Jurkat, Clone E6-1 (cell line): Measurements from ENCODE around the gene SAMD7. TPM values are rescaled to one million over a fixed set of nuclear protein-coding genes. Genes with fewer than 3 reads are reported as not detected.

Experiments
- DNase-seq: peaks from one replicate; pipeline ENCODE4 v3.0.0-alpha.2; 2011; ENCODE audit warnings: low read depth, low spot score
- H3K4me3 ChIP-seq: 2 replicates; pipeline ENCODE4 v1.5.1; 2011; ENCODE audit warnings: mild to moderate bottlenecking, low read length, control low read depth, moderate library complexity
- polyA plus RNA-seq: library from polyadenylated mRNA; unstranded; fragments of >200 nt; gene quantifications from one replicate; pipeline ENCODE4 v1.2.1, GENCODE V29; 2012; ENCODE audit warnings: missing spikeins; ENCODE audit not compliant: insufficient read length, insufficient read depth

The SAMD7 gene, protein sequence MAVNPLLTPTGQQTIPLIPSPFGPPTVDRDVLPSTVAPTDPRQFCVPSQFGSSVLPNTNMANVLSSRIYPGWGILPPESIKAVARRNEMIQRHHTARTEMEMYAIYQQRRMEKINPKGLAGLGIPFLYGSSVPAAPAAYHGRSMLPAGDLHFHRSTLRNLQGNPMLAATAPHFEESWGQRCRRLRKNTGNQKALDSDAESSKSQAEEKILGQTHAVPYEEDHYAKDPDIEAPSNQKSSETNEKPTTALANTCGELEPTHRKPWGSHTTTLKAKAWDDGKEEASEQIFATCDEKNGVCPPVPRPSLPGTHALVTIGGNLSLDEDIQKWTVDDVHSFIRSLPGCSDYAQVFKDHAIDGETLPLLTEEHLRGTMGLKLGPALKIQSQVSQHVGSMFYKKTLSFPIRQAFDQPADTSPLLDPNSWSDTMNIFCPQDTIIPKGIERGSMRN
- not detected for polyA plus RNA-seq

DNA sequence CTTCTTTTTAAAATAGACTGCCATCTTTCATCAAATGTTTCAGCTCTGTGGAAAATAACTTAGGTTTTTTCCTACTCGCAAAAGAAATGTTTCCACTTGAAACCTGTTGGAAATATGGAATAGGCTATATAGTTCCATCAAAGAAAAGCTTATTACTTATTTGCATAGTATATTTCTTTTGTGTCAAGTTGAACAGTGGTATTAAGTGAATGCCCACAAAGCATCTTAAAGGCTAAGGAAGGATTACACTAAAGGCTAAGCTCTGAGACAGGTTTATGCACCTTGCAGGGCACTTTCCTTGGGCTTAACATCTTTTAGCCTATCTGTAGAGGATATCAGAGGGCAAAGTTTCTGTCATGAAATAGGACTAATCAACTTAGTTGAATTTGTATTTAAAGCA lies at the start of gene SAMD7:
Gene SAMD7 (plus strand): TSS at position 301 of the 400 bp plus-strand sequence. CDS start 7,927 bp downstream, outside the sequence.
- H3K4me3 ChIP-seq, result no peak within 1 kb of the TSS
- no peak for DNase-seq

DNA sequence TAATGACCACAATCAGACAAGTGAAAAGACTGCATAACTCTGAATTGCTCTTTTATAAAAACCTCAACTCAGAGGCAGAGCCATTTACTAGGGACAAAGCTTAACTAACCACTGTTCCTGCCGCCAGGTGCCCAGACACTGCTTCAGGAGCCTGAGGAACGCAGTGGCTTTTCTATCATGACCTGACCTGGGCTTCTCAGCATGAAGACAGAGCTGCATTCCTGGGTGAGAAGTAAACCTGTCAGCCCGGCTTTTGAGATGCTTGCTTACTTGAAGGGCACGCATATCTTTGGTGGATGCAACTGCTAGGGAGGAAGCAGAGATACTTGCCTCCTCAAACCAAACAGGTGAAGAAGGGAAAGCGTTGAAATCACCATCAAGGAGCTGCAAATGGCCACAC lies 49.5 kb upstream of the SAMD7 start:
- no peak overlapping the region for H3K4me3 ChIP-seq
- no peak for DNase-seq

DNA sequence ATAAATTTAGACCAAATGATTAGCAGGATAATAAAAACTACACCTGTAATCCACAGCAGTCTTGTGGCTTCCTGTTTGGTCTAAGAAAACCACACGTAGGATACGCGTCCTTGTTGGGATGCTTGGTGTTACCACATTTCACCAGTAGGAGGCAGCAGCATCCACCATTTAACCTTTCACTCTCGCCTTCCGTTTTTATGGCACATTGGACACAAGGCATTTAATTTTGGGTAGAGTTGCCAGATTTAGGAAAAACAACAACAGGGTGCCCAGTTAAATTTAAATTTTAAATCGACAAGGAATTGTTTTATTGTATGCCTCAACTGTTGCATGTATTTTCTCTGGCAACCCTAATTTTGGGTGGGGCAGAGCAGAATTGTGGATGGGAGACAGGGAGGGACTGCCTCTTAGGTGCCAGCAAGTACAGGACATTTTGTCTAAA lies 47.9 kb upstream of the SAMD7 start:
- peak; percentile 84 for DNase-seq
- no peak overlapping the region for H3K4me3 ChIP-seq

DNA sequence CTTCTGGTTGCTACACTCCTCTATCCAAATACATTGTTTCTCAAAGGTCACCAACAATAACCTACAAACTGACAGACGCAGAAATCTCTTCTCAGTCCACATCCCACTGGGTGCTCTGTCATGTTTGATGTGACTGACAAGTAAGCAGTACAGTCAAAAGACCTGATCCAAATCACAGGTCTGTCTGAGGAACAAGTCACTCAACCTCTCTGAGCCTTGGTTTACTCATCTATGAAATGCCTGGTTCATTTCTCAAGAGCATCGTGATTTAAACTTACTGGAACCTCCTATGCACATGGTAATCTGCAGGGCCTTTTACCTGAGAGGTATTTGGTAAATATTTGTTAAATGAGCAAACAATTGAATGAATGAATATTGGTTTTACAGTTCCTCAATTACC lies 47.1 kb upstream of the SAMD7 start:
- H3K4me3 ChIP-seq, result no peak overlapping the region

DNA sequence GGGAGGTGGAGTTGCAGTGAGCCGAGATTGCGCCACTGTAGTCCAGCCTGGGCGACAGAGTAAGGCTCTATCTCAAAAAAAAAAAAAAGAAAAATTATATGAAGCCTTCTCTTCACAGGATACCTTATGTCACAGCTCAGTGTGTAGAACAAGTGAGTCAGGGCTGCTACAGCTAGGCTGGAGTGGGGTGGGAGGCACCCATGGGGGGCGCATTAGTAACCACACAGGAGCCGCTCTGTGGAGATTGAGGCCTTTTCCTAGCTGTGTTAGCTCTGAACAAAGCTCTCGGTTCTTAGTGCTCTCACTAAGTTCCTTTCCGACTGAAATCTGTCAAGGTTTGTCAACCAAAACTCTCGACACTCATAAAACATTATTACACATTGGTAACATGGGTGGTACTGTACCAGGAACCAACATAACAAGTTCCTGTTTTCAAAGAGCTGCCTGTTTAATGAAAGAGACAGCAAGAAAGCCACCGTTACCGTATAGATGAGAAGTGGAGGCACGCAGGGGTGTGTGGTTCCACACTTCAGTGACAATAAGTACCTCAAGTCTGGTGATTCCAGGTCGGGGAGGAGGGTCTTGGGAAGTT lies 46.1 kb upstream of the SAMD7 start:
- H3K4me3 ChIP-seq, result no peak overlapping the region
- no peak for DNase-seq

More for the DNA sequence above, 47.1 kb upstream of the SAMD7 start:
- DNase-seq, result no peak

DNA sequence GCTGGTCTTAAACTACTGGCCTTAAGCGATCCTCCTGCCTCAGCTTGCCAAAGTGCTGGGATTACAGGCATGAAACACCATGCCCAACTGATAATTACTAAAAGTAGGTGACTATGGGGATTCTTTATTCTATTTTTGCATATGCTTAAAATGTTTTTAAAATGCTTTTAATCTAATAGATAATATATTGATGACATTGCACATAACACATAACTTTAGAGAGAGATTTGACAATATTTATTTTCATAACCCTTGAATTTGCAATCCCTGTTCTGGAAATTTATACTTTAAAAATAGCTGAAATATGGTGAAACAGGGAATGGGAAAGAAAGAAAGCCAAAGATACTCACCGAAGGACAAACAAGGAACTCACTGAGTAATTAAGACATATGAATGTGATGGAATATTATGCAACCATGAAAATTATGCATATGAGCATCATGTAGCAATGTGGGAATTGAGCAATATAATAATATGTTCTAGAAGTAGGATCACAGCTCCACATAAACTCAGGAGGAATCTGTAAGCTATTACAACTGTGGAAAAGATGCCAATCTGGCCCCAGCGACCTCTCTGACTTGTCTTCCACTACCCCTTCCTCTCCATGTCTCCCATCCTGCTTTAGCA lies 43.7 kb upstream of the SAMD7 start:
- H3K4me3 ChIP-seq, result no peak overlapping the region
- DNase-seq, result no peak

DNA sequence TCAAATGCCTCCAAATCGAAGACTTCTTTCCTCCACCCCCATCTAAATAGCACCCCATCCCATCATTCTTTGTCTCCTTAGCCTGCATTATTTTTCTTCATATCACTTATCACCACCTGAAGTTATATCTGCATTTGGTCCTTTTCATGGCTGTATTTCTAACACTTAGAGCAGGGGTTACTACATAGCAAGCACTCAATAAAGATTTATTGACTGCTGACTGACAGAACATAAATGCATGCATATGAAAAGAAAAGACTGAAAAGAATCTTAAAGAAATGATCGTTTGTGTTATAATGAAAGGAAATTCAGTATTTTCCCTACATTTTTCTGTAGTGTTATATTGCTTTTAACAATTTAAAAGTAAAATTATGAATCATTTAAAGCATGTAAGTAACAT lies 43.0 kb upstream of the SAMD7 start:
- no peak overlapping the region for H3K4me3 ChIP-seq
- DNase-seq, result no peak

DNA sequence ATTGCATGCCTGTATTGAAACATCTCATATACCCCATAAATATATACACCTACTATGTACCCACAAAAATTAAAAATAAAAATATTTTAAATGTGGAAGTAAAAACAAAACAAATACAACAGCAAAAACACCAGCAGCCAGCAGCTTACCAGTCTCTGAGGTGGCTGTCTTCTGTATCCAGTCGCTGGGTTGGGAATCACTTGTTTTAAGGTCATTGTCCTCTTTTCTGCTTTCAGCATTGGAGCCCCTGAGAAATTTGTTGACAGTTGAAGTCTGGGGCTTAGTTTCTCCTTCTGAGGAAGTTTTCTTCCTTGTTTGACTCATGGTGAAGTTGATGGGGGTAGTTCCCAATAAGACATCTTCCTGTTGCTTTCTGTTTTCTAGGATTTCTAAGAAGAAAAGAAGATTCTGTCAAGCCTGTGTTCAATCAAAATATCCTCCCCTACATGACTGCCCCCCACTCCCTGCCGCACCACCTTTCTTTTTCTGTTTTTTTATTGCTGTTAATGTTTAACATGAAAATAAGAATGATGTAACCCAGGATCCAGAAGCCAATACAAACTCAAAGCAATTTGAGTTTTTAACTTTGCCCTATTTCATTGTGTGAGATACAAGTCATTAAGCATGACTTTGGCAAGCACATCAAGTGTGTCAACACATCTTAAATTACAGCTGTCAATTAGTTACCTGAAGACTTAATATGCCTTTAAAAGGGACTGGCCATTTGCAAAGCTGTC lies 41.7 kb upstream of the SAMD7 start, which contains the start of gene LRRC31:
Gene LRRC31 (minus strand): TSS at position 452 of the 737 bp plus-strand sequence. CDS start 128 bp downstream, at position 324.
- DNase-seq, result no peak
- no peak within 1 kb of the TSS for H3K4me3 ChIP-seq

DNA sequence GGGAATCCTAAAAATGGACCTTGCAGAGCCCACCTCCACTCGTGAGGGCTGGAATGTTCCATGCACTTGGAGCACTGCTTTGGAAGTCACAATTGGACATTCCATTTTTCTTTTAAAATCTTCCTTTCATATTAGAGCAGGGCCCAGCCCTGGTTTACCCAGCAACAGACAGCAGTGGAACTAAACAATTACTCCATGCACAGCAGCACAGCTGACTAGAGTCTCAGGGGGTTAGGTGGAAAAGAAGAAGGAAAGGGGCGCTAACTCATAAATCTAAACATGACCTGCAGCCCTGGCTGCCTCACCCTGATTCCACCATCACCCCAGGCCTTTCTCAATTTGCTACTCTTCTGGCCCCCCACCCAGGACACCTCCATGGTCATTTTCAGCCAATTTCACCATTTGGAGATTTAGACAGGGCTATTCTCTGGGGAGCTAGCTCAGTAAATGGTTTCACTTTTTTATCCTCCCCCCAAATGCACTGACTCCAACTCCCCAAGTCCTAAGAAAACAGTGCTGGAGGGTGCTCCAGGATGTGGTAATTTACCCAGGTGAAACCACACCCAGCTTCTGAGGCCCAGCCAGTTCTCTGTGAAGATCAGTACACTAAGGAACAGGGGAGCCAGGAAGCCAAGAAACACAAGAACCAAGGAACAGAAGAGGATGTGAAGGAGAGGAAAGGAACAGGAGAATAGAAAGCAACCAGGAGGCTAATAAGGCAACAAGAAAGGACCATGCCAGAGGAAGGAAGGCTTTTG lies 40.1 kb upstream of the SAMD7 start:
- peak; percentile 68 for DNase-seq

DNA sequence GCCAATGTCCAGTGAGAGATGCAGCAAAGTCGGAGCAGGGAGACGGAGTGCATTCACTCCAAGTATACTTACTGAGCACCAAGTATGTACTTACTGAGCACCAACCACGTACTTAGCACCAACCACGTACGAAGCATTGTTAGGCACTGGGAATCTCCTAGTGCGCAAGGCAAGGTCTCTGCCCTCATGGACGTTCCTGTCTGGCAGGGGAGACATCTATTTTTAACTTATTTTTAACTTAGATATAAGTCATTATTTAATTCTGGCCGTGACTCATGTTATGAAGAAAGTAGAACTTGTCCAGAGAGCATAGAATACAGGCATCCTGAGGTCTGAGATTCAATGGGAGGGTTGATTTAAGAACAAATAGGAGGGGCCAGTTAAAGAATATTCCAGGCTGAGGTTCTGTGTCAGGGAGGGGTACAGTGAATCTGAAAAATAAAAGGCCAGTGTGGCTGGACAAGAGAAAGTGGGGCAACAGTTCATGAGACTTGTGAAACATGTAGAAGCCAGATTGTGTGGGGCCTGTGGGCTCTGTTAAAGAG lies 32.3 kb upstream of the SAMD7 start:
- H3K4me3 ChIP-seq, result no peak overlapping the region
- DNase-seq, result no peak

More for the DNA sequence above, 40.1 kb upstream of the SAMD7 start:
- no peak overlapping the region for H3K4me3 ChIP-seq

DNA sequence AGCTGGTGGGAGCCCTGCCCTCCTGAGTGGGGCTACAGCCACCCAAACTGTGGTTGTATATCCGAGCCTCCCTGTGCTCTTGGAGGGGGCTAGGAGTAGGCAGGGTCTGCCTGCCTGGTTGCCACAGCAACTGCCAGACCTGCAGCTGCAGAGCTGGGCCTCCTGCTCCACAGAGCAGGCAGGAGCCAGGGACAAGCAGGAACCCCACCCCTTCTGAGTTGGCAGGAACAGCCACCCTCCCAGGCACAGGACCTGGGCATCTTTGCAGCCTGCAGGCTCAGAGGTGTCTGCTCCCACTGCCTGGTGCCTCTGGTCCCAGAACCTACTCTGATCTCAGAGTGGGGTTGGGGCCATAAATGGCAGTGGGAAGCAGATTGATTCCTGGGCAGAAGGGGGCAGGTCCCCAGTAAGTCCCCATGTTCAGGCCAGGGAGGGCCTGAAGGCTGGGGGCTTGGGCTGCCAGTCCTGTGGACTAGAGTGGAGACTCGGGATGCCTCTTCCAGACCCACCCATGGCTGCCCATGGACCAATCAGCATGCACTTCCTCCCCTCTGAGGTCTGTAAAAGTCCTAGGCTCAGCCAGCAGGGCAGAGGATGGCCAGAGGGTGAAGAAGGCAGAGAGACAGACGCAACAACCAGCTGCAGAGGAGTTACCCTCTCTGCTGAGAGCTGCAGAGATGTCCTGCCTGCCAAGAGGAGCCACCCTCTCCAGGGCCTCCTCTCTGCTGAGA lies 31.4 kb upstream of the SAMD7 start:
- DNase-seq, result no peak
- H3K4me3 ChIP-seq, result no peak overlapping the region

DNA sequence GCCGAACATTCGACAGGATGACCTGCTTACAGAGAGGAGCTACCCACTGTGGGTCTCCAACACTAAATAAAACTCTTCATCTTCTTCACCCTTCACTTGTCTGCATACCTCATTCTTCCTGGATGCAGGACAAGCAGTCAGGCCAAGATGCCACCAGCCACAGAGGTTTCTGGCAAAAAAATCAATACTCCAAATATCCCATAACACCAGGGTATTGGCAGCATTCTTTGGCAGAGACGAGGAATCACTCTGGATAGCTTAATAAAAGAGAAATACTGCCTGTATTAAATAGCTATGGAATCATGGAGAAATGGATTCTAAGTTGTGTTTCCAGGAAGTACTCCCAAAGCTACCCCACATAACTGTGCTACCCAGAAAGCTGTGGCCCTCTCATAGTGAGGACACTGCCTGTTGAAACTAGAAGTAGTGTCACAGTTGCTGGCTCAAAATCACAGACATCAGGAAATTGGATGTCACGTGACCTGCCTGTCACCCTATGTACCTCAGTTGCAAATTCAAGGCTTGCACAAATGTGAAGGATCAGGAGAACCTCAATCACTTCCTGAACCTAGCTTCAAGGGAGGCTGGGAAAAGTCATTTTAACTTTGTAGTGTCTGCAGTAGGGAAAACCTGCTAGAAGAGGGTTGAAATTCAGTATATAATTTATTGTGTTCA lies 30.7 kb upstream of the SAMD7 start:
- no peak overlapping the region for H3K4me3 ChIP-seq
- DNase-seq, result no peak

DNA sequence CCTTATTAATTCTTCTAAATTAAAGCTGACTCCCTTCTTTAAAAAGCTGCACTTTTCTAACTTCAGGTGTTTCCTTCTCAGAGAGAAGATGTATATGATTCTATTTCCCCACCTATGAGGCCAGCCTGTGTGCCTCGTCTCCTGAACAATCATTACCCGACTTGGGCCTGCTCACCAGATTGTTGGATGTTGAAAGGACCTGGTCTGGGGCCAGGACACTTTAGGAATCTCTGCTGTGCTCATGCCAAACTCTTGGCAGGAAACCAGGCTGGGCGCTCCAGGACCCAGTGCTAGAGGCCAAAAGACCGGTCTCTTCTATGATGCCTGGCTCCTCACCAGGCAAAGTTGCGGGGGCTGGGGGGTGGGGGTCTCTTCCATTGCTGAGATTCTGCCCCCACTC lies 24.7 kb upstream of the SAMD7 start:
- no peak for DNase-seq
- no peak overlapping the region for H3K4me3 ChIP-seq

DNA sequence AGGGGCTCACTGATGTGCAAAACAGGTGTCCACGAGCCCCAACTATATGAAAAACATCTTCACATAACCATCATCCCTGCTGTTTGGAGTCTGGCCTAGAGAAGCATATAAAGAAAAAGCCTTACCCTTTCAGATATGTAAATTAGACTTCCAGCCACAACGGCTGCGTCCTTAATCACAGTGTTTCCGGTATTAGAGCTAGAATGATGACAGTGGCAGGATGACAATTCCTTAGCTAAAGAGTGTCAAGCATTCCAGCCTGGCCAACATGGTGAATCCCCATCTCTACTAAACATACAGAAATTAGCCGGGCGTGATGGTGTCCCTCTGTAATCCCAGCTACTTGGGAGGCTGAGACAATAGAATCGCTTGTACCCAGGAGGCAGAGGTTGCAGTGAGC lies 19.5 kb upstream of the SAMD7 start:
- no peak overlapping the region for H3K4me3 ChIP-seq
- DNase-seq, result no peak

DNA sequence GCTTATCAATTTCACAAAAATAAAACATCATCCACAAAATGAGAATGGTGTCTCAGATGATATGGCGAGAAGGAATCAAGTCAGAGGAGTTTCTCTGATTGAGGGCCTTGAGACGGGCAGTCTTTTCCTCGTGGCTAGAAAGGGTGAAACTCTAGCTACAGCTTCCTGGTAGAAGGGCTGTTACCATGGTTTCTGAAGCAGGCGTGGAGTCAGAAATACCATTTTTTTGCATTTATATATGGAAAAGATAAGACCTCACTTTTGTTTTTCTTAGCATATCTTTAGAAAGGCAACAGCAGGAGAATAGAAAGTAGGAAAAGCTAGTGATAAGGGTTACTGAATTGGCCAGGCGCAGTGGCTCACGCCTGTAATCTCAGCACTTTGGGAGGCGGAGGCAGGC lies 17.3 kb upstream of the SAMD7 start:
- no peak for DNase-seq
- no peak overlapping the region for H3K4me3 ChIP-seq

DNA sequence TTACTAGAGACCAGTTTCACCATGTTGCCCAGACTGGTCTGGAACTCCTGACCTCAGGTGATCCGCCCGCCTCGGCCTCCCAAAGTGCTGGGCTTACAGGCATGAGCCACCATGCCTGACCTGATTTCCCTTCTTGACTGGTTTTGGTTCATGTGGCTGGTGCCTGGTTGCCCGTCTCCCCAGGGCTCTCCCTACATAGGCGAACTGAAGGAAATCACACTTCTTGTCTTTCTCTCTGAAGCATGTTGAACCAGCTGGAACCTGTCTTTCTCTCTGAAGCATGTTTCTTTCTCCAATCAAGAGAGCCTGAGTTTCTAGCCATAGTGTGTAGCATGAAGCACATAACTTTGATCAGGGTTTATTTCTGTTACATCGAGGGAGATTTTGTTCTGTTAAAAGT lies 16.3 kb upstream of the SAMD7 start:
- no peak for DNase-seq
- H3K4me3 ChIP-seq, result no peak overlapping the region

DNA sequence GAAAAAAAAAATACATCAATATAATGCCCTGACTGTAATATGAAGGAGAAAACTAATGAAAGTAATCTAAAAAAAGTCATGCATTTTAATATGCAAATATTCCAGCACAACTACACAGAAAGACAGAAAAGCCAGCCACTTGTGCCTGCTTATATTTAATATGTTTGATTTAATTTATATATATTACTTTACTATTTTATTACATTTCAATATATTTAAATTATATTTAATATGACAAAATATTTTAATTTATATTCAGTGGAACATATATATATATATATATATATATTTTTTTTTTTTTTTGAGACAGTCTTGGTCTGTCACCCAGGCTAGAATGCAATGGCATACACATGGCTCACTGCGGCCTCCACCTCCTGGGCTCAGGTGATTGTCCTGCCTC lies 14.1 kb upstream of the SAMD7 start:
- no peak for DNase-seq
- H3K4me3 ChIP-seq, result no peak overlapping the region
